ENCODE results near the gene CFAP47.
"Not testable (repeated sequence)": the region's sequence is repeated elsewhere in the genome, so short reads cannot be mapped to it uniquely, and the experiment has no call there.

The CFAP47 gene

GRCh38 chrX:35919536-35920309, at the start of gene CFAP47:
CFAP47 (plus strand) TSS chrX:35919734; CDS start chrX:35919800, 66 bp downstream.
- no peak for DNase-seq (ENCODE audit: low spot score)

DNA sequence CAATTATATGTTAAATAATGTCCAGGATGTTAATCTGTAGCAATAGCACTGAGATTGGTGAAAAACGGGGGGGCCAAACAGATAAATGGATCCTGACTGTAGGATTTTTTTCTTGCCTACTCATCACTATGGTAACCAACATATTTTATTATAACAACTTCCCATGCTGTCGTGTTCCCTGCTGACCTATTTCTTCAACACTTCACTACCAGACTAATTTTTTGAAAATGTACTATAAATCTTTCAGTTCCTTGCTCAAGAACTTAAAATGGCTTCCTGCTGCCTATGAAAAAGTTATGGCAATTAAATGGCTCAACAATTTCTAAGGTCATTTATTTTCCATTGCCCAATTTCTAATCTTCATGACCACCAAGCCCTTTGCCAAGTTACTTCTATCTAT, 38.9 kb upstream of the CFAP47 start:
- DNase-seq (ENCODE audit: low spot score) = no peak

DNA sequence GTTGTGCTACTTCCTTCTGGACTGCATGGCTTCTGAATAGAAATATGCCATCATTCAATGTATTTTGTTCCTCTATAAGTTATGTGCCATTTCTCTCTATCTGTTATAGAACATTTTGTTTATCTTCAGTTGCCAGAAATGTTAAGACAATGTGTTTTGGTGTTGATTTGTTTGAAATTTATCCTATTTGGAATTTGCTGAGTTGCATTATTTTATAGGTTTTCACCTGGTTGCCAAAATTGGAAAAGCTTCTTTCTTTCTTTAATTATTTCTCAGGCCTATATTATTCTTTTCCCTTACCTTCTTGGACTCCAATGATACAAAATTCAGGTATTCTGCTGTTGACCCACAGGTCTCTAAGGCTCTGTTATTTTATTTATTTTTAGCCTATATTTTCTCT, 33.4 kb upstream of the CFAP47 start:
- DNase-seq (ENCODE audit: low spot score) = no peak

- peak; percentile 2 for DNase-seq (ENCODE audit: low spot score)
Observed at GRCh38 chrX:35890699-35891098, 28.8 kb upstream of the CFAP47 start.

DNA sequence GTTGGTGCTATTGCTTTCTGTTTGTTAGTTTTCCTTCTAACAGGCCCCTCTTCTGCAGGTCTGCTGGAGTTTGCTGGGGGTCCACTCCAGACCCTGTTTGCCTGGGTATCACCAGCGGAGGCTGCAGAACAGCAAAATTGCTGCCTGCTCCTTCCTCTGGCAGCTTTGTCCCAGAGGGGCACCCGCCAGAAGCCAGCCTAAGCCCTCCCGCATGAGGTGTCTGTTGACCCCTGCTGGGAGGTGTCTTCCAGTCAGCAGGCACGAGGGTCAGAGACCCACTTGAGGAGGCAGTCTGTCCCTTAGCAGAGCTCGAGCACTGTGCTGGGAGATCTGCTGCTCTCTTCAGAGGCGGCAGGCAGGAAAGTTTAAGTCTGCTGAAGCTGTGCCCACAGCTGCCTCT, 67.3 kb downstream of the CFAP47 start:
- DNase-seq (ENCODE audit: low spot score) = not testable (repeated sequence)

DNA sequence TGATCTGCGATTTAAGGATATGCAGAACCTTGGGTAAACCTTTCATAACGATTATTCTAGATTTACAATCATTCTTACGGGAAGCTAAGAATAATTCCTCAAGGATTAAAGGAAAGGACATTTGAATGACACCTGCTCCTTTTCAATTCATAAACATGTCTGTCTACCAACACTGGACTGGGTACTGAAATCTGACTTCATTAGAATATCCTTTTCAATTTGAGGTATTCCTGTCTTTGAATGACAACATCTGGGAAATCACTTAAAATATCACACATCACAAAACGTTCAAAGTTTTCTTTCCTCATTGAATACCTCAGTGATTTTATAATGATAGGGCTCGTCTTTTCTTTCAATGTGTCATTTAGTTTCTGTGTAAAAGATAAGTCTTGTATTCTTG, 87.7 kb downstream of the CFAP47 start:
- no peak for DNase-seq (ENCODE audit: low spot score)

- no peak for DNase-seq (ENCODE audit: low spot score)
Observed at GRCh38 chrX:36019125-36019524, 99.6 kb downstream of the CFAP47 start.

- DNase-seq (ENCODE audit: low spot score) = no peak
Observed at GRCh38 chrX:36035550-36035949, 116.0 kb downstream of the CFAP47 start.

DNA sequence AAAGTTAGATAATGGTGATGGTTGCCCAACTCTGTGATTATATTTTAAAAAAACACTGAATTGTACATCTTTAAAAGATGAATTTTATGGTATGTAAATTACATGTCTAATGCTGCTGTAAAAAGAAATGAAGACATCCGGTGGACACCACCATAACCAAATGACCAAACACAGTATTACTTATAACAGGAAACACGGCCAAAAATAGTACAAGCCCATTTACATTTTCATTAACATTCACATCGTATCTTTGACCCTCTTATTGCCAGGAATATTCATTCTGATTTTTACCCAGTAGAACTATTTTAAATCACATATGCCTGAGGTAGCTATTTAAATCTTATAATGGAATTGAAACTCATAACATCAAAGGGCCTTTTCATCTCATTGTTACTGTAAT, 143.2 kb downstream of the CFAP47 start:
- no peak for DNase-seq (ENCODE audit: low spot score)

DNA sequence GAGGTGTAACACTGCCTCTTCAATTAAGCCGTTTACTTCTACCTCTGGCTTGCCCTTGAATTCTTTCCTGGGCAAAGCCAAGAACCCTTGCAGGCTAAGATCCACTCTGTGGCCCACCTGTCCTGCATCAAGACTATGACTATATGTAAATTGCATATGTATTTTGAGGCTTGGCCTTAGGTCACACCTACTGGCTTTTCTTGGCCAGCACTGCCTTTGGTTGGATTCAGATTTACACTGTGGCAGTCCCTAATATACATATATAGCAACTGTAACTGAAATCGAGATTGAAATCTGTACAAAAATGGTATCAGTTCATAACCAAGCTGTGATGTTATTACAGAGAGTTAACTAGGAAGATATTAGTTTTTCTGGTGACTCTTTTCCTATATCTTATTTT, 151.5 kb downstream of the CFAP47 start:
- no peak for DNase-seq (ENCODE audit: low spot score)

- DNase-seq (ENCODE audit: low spot score) = not testable (repeated sequence)
Observed at GRCh38 chrX:36075009-36075408, 155.5 kb downstream of the CFAP47 start.

DNA sequence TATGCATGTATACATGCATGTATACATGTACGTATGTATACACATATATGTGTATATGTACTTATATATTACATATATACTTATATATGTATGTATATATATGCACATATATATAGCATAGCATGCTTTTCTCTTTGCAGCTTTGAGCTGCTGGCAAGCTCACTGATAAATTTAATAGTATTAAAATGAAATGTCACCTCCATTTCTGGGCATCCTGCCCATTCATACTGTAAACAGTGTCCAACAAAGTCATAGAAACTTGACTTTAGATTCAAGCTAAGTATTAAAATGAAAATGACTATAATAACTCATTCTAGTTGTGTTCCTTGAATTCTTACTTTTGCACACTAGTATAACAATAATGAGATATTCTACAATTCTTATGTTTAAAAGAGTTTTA, 163.7 kb downstream of the CFAP47 start:
- DNase-seq (ENCODE audit: low spot score) = no peak

- DNase-seq (ENCODE audit: low spot score) = no peak
Observed at GRCh38 chrX:36087366-36087765, 167.8 kb downstream of the CFAP47 start.

DNA sequence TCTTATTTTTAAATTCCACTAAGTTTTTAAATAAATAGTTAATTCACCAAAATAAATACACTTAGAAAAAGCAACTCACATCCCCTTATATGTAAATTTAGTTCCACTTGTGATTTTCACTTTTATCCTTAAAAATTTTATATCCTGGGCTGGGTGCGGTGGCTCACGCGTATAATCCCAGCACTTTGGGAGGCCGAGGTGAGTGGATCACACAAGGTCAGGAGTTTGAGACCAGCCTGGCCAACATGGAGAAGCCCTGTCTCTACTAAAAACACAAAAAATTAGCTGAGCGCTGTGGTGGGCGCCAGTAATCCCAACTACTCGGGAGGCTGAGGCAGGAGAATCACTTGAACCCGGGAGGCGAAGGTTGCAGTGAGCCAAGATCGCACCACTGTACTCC, 169.4 kb downstream of the CFAP47 start:
- DNase-seq (ENCODE audit: low spot score) = not testable (repeated sequence)

DNA sequence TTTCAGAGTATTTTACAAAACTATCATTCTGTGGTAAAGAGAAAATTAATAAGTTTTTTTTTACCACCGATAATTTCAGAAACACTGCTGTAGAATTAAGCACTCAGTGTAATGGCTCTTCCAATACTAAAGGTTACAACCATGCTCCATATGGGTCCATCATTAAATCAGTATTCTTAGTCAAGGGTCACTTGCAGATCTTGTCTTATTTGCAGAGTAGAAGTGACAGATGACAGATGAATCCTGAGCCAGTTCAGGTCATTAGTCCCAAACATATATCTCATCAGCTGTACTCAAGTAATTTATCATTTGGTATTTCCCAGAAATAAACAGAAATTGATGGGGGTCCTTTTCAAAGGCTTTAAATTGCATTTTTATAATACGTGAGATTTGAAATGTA, 182.9 kb downstream of the CFAP47 start:
- no peak for DNase-seq (ENCODE audit: low spot score)

DNA sequence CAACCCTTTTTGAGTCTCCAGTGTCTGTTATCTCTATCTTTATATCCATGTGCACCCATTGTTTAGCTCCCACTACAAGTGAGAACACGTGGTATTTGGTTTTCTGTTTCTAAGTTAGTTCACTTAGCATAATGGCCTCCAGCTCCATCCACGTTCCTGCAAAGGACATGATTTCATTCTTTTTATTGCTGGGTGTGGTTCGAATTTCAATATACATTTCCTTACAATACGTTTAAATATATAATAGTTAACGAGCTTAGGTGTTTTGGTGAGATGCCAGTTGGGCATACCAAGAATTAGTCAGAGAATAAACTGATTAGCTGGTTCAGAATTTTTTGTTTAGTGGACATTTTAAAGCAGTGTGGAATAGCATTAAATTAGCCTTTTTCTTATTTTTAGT, 196.7 kb downstream of the CFAP47 start:
- no peak for DNase-seq (ENCODE audit: low spot score)

- DNase-seq (ENCODE audit: low spot score) = no peak
Observed at GRCh38 chrX:36159254-36159653, 239.7 kb downstream of the CFAP47 start.

GRCh38 chrX:36160081-36160480, 240.5 kb downstream of the CFAP47 start:
- no peak for DNase-seq (ENCODE audit: low spot score)

DNA sequence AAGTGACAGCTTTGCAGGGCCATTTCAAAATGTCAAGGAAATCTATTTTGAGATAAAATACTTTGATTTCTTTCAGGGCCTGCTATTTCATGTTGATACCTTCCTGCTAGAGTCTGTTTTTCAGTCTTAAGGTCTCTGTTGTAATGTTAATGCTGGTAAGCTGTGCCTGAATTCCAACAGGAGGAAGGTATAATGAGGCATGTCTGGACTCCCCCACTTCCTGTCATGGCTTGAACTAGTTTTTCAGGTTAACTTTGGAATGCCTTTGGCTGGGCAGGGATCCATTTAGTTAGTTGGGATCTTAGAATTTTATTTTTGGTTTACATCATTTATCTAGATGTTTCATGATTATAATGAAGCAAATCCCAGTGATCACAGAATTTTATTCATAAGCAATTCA, 279.0 kb downstream of the CFAP47 start:
- no peak for DNase-seq (ENCODE audit: low spot score)

- no peak for DNase-seq (ENCODE audit: low spot score)
Observed at GRCh38 chrX:36199928-36200327, 280.4 kb downstream of the CFAP47 start.

DNA sequence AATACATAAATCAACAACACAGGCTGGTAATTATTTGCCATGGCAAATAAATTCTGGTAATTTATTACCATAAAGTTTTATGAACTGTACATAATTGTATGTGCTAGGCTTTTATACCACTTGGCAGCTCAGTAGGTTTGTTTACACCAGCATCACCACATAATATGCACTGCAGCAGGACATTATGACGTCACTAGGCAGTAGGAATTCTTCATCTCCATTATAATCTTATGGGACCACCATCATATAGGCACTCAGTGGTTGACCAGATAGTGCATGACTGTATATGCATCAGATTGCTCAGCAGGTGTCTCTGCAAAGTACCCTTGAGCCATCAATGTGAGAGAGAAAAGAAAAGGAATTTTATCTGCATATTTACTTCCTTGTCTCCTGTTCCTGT, 295.4 kb downstream of the CFAP47 start:
- DNase-seq (ENCODE audit: low spot score) = no peak

- no peak for DNase-seq (ENCODE audit: low spot score)
Observed at GRCh38 chrX:36218801-36219200, 299.3 kb downstream of the CFAP47 start.

DNA sequence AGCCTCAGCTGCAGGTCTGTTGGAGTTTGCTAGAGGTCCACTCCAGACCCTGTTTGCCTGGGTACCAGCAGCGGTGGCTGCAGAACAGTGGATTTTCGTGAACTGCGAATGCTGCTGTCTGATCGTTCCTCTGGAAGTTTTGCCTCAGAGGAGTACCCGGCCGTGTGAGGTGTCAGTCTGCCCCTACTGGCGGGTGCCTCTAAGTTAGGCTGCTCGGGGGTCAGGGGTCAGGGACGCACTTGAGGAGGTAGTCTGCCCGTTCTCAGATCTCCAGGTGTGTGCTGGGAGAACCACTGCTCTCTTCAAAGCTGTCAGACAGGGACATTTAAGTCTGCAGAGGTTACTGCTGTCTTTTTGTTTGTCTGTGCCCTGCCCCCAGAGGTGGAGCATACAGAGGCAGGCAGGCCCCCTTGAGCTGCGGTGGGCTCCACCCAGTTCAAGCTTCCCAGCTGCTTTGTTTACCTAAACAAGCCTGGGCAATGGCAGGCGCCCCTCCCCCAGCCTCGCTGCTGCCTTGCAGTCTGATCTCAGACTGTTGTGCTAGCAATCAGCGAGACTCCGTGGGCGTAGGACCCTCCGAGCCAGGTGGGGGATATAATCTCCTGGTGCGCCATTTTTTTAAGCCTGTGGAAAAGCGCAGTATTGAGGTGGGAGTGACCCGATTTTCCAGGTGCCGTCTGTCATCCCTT, 315.4 kb downstream of the CFAP47 start:
- not testable (repeated sequence) for DNase-seq (ENCODE audit: low spot score)

- no peak for DNase-seq (ENCODE audit: low spot score)
Observed at GRCh38 chrX:36241397-36241796, 321.9 kb downstream of the CFAP47 start.

All from AG08396 (cell line).